GM12873 (cell line): ENCODE data around the gene TCF7L2.

Experiments
- CTCF ChIP-seq: IDR thresholded peaks from 2 replicates; pipeline ENCODE4 v1.5.1; 2012; ENCODE audit warnings: low read depth, mild to moderate bottlenecking, moderate library complexity, low read length, control low read depth; ENCODE audit not compliant: insufficient read depth; ENCODE audit errors: missing control alignments

TCF7L2 gene

GRCh38 chr10:113214331-113214730 lies 264.3 kb downstream of the TCF7L2 start:
- no peak for TF ChIP-seq CTCF

- no peak for TF ChIP-seq CTCF
These were observed 266.1 kb downstream of the TCF7L2 start for GRCh38 chr10:113216102-113216501.
